Measurements from ENCODE around the gene NKAIN1. TPM values are rescaled to one million over a fixed set of nuclear protein-coding genes. Genes with fewer than 3 reads are reported as not detected.

Gene NKAIN1
- total and polyA plus RNA-seq, 2 donors (not counting 1 experiment from before 2014, with no cell fraction given), result not detected

GRCh38 chr1:31258581-31258980 is 18.9 kb upstream of the NKAIN1 start:
- Mint-ChIP-seq H3K27ac (no peak overlapping the region), H3K4me3 (no peak overlapping the region), H3K9me3 (ENCODE audit: insufficient read depth) (no peaks in the 10 kb centered on the region), H3K27me3 (no peaks in the 10 kb centered on the region), H3K4me1 (no peaks in the 10 kb centered on the region)
- Histone ChIP-seq H3K4me3 (ENCODE audit: control extremely low read depth in 1 of 5, extremely low read depth in 1 of 5, insufficient read depth in 1 of 5, low read depth in 2 of 5, low read length in 4 of 5) (no peak overlapping the region), H3K27me3 (replicated peaks in 1 of 4; ENCODE audit: control extremely low read depth in 1 of 4, control insufficient read depth in 3 of 4, insufficient read depth in 4 of 4, low read length in 3 of 4) (no peaks in the 10 kb centered on the region), H3K4me2 (replicated peaks; ENCODE audit: low read depth, low read length, poor library complexity, severe bottlenecking) (no peak overlapping the region), H3K4me1 (ENCODE audit: control insufficient read depth in 2 of 2, insufficient read depth in 2 of 2, low read length in 2 of 2) (no peaks in the 10 kb centered on the region), H3K79me2 (ENCODE audit: control insufficient read depth, insufficient read depth, low read length) (no peaks in the 10 kb centered on the region), H3K36me3 (replicated peaks in 1 of 2; ENCODE audit: control extremely low read depth in 1 of 2, control insufficient read depth in 1 of 2, extremely low read depth in 1 of 2, insufficient read depth in 2 of 2, low read length in 1 of 2) (peaks cover 19 to 53% of the 10 kb centered on the region in 2 experiments), H4K20me1 (ENCODE audit: control insufficient read depth, insufficient read depth, low read length, poor library complexity, severe bottlenecking) (no peaks in the 10 kb centered on the region), H3K27ac (ENCODE audit: low read length in 2 of 2) (no peak overlapping the region), H3K9ac (ENCODE audit: low read length) (no peak overlapping the region), H3K9me3 (ENCODE audit: control extremely low read depth in 1 of 3, control insufficient read depth in 2 of 3, insufficient read depth in 1 of 3, low read length in 2 of 3) (no peaks in the 10 kb centered on the region), H2AFZ (ENCODE audit: insufficient read depth, low read depth, low read length, poor library complexity, severe bottlenecking) (no peak overlapping the region)
- no CpG with 5 or more reads among the region's 1 CpG for WGBS (ENCODE audit: insufficient coverage)
- intact Hi-C loops (cut with micrococcal nuclease), result no loop called here
- no peak for ATAC-seq (ENCODE audit: low read depth)
- ChIA-PET POLR2A (no interaction called here), CTCF (no interaction called here)
- no peak for DNase-seq
- TF ChIP-seq EZH2 (IDR thresholded peaks at IDR 0.05; ENCODE audit: borderline replicate concordance, insufficient read depth, low read depth, low read length, poor library complexity, severe bottlenecking) (no peak), CTCF (IDR thresholded peaks at IDR 0.05) (no peak)

GRCh38 chr1:31257213-31257612 is 17.5 kb upstream of the NKAIN1 start:
- H3K27ac Mint-ChIP-seq, result no peak overlapping the region
- H3K4me3 ChIP-seq (ENCODE audit: control extremely low read depth in 1 of 5, extremely low read depth in 1 of 5, insufficient read depth in 1 of 5, low read depth in 2 of 5, low read length in 4 of 5), result no peak overlapping the region
- H3K79me2 ChIP-seq (ENCODE audit: control insufficient read depth, insufficient read depth, low read length), result no peaks in the 10 kb centered on the region
- no peak for ATAC-seq (ENCODE audit: low read depth)
- DNase-seq, result no peak
- WGBS (ENCODE audit: insufficient coverage), result no CpG with 5 or more reads among the region's 1 CpG
- POLR2A ChIA-PET, result no interaction called here
- no peak overlapping the region for H3K9ac ChIP-seq (ENCODE audit: low read length)
- intact Hi-C loops (cut with micrococcal nuclease), result no loop called here
- no peak overlapping the region for H3K27ac ChIP-seq (ENCODE audit: low read length in 2 of 2)
- H3K4me1 Mint-ChIP-seq, result no peaks in the 10 kb centered on the region
- H3K4me2 ChIP-seq (replicated peaks; ENCODE audit: low read depth, low read length, poor library complexity, severe bottlenecking), result no peak overlapping the region
- H4K20me1 ChIP-seq (ENCODE audit: control insufficient read depth, insufficient read depth, low read length, poor library complexity, severe bottlenecking), result no peaks in the 10 kb centered on the region
- no peaks in the 10 kb centered on the region for H3K27me3 Mint-ChIP-seq
- CTCF ChIA-PET, result no interaction called here
- H3K27me3 ChIP-seq (replicated peaks in 1 of 4; ENCODE audit: control extremely low read depth in 1 of 4, control insufficient read depth in 3 of 4, insufficient read depth in 4 of 4, low read length in 3 of 4), result no peaks in the 10 kb centered on the region
- H3K4me1 ChIP-seq (ENCODE audit: control insufficient read depth in 2 of 2, insufficient read depth in 2 of 2, low read length in 2 of 2), result no peaks in the 10 kb centered on the region
- no peaks in the 10 kb centered on the region for H3K9me3 Mint-ChIP-seq (ENCODE audit: insufficient read depth)
- peaks cover 19 to 42% of the 10 kb centered on the region in 2 experiments for H3K36me3 ChIP-seq (replicated peaks in 1 of 2; ENCODE audit: control extremely low read depth in 1 of 2, control insufficient read depth in 1 of 2, extremely low read depth in 1 of 2, insufficient read depth in 2 of 2, low read length in 1 of 2)
- H3K9me3 ChIP-seq (ENCODE audit: control extremely low read depth in 1 of 3, control insufficient read depth in 2 of 3, insufficient read depth in 1 of 3, low read length in 2 of 3), result no peaks in the 10 kb centered on the region
- no peak for TF ChIP-seq EZH2 (IDR thresholded peaks at IDR 0.05; ENCODE audit: borderline replicate concordance, insufficient read depth, low read depth, low read length, poor library complexity, severe bottlenecking)
- TF ChIP-seq CTCF (IDR thresholded peaks at IDR 0.05), result no peak
- H2AFZ ChIP-seq (ENCODE audit: insufficient read depth, low read depth, low read length, poor library complexity, severe bottlenecking), result no peak overlapping the region
- H3K4me3 Mint-ChIP-seq, result no peak overlapping the region
